LNCaP clone FGC (cell line): Measurements from ENCODE around the gene DEPP1.

Source experiments
- DNase-seq: peaks from one replicate; pipeline ENCODE4 v3.0.0-alpha.2; 2011; ENCODE audit warnings: low read depth
- H3K4me3 ChIP-seq: 2 replicates; pipeline ENCODE4 v1.5.1; 2011; ENCODE audit warnings: mild to moderate bottlenecking, low read depth, low read length, control low read depth
- TF ChIP-seq, protein P1 (sequence below): IDR thresholded peaks from 2 replicates; pipeline ENCODE4 v1.5.1; 2012; ENCODE audit warnings: mild to moderate bottlenecking; ENCODE audit not compliant: control insufficient read depth, insufficient read depth; ENCODE audit errors: extremely low read depth

Gene DEPP1

DNA sequence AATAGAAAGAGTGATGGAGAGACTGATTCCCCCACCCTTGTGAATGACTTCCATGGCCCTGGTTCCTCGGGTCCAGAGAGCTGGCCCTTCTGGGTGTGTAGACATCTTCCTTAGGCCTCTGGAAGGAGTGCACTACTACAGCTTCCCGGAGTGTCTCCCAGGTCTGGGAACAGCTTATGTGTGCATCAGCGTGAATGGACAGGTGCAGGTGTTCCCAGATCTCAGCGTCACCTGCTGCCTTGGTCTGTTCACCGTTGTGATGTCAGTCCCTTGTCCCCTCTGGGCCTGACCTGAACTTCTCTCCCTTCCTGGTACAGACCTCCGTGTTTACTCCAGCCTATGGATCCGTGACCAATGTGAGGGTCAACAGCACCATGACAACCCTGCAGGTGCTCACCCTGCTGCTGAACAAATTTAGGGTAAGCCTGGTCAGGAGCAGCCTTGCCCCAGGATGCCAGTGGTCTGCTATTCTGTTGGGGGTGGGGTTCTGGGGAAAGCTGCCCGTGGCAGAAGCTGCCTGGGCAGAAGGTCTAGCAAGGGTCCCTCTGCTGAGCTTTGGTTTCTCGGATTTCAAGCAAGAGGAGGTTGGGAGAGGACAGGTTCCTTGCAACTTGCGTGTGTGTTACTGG, 10.5 kb upstream of the DEPP1 start:
- DNase-seq, result no peak
- TF ChIP-seq, protein P1, sequence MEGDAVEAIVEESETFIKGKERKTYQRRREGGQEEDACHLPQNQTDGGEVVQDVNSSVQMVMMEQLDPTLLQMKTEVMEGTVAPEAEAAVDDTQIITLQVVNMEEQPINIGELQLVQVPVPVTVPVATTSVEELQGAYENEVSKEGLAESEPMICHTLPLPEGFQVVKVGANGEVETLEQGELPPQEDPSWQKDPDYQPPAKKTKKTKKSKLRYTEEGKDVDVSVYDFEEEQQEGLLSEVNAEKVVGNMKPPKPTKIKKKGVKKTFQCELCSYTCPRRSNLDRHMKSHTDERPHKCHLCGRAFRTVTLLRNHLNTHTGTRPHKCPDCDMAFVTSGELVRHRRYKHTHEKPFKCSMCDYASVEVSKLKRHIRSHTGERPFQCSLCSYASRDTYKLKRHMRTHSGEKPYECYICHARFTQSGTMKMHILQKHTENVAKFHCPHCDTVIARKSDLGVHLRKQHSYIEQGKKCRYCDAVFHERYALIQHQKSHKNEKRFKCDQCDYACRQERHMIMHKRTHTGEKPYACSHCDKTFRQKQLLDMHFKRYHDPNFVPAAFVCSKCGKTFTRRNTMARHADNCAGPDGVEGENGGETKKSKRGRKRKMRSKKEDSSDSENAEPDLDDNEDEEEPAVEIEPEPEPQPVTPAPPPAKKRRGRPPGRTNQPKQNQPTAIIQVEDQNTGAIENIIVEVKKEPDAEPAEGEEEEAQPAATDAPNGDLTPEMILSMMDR, result no peak
- no peak overlapping the region for H3K4me3 ChIP-seq

DNA sequence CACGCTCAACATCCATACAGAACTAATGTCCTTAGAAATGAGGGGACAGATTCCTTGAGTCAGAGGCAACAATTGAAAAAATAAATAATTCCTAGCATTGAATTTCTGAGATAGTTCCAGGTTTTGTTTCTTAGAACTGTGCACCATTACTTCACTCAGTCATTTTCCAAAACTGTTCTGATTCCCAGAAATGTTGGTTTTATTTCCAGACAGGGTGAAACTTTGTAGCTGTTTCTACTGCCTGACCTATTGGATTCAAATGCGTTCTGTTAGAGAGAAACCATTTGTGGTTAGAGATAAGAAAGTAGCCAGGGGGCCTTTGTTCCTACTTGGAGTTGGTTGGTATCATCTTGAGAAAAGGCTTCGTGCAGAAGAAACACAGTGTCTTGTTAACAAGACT, 8.1 kb upstream of the DEPP1 start:
- TF ChIP-seq, protein P1, result no peak
- H3K4me3 ChIP-seq, result no peak overlapping the region
- no peak for DNase-seq

DNA sequence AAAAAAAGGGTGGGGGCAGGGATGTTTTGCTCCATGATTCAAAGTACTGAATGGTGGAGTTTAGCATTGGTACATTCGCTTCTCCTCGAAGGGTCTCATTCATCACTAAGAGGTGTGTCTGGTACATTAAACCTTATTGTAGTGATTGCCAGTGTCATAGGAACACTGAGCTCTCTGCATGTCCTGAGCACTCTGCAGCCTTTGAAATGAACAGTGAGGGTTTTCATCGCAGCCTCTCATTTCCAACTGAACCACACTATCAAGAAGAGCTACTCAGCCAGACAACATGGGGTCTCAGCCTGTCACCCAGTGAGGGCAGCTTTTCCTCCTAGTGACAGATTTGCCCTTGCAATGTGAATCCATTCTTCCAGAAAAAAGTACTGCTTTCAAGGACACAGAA, 7.6 kb upstream of the DEPP1 start:
- no peak overlapping the region for H3K4me3 ChIP-seq

DNA sequence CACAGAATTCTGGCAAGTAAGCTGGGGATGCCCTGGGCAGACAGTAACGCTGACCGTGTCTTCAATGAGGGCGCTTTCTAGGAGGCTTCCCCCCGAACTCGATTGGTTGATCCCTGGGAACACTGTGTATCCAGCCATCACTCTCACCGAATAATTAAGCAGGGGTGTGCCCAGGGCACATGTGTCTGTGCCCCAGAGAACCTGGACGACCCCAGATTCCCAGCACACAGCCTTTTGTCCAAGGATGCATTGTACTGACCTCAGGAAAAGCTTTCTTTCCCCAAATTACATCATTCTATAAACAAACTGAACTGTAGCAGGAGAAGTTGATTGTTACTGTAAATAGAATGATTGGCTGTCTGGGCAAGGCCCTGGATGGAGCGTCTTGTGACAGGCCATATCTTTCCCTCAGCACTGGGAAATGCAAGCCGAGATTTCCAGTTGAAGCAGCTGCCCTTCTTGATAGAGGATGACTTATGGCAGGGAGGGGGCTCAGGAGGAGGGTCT, 6.6 kb upstream of the DEPP1 start:
- DNase-seq, result no peak
- no peak overlapping the region for H3K4me3 ChIP-seq
- TF ChIP-seq, protein P1, result no peak

More for the DNA sequence above, 7.6 kb upstream of the DEPP1 start:
- TF ChIP-seq, protein P1, result no peak
- no peak for DNase-seq

DNA sequence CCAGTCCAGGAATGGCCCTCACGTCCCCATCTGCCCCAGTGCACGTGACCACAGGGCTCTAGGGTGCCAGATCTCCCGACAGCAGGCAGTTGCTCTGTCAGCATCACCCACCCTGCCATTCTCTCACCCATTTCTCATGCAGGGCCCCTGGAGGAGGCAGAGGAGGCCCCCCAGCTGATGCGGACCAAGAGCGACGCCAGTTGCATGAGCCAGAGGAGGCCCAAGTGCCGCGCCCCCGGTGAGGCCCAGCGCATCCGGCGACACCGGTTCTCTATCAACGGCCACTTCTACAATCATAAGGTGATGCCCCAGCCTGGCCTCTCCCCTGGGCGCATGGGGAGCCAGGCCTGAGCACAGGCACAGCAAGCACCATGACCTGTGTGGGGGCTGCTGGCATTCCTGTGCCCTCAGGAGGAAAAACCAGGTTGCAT, 6.1 kb upstream of the DEPP1 start:
- TF ChIP-seq, protein P1, result no peak
- no peak for DNase-seq
- no peak overlapping the region for H3K4me3 ChIP-seq

DNA sequence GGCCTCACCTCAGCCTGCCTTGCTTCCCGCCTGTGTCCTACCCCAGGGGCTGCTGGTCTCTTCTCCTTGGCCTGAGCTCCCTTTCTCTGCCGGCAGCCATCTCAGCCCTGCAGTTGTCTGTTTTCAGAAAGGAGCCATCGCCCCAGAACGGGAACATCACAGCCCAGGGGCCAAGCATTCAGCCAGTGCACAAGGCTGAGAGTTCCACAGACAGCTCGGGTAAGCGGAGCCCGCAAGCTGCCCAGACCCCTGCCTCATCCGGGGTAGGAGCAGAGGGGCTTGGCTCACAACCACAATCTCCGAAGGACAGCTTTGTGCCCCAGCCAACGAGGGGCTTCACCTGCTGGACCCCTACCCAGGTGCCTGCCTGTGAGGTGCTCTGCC, 5.3 kb upstream of the DEPP1 start:
- DNase-seq, result no peak
- TF ChIP-seq, protein P1, result no peak

More for the DNA sequence above, 5.3 kb upstream of the DEPP1 start:
- H3K4me3 ChIP-seq, result no peak overlapping the region
